NT2/D1 (cell line): ENCODE results near the gene SLC35E1.

Experiments used
- SUZ12 ChIP-seq: IDR thresholded peaks from 2 replicates; pipeline ENCODE4 v1.6.1; 2011; ENCODE audit not compliant: insufficient read length, insufficient read depth; ENCODE audit errors: extremely low read depth
- YY1 ChIP-seq: IDR thresholded peaks from 2 replicates; pipeline ENCODE4 v1.6.1; 2011; ENCODE audit not compliant: insufficient read length, insufficient read depth
- ZNF274 ChIP-seq: IDR thresholded peaks from 2 replicates; pipeline ENCODE4 v1.6.1; 2011; ENCODE audit warnings: mild to moderate bottlenecking, low read depth, low read length

DNA sequence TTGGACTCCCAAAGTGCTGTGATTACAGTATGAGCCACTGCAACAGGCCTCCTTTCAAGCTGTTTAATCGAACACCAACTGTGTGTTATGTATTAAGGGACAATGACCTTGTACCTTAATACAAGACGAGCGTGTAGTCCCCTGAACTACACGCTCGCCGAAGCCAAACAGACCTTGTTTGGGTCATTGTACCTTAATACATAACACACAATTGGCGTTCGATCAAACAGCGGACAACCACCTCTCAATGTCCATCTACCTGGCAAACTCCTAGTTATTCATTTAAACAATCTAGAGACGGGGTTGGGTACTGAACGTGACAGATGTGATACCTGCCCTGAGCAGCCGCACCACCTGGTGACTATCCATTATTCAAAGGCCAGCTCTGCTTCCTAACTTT lies 31.3 kb downstream of the SLC35E1 start:
- TF ChIP-seq SUZ12 (no peak), YY1 (no peak), ZNF274 (no peak)
